ENCODE data around the gene CCDC192. TPM values are rescaled to one million over a fixed set of nuclear protein-coding genes. Genes with fewer than 3 reads are reported as not detected.

CCDC192 gene
- total RNA-seq, 1 donor from 2014 or later = not detected

DNA sequence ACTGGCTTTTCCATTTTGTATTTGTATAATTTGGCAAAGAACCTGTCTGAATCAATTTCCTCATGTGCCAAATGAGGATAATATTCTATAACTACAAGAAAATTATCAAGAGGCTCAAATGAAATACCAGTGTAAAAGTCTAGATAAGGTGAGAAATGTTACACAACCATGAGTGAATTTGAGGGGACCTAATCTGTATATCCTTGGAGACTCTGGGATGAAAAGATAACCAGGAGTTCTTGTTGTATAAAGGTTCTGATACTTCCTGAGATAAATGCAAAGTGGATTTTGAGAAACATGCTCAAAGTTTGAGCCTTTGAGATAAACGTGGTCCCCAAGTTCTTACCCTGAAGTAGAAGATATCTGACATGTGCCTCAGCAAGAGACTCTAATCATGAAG lies 260.0 kb downstream of the CCDC192 start:
- TF ChIP-seq, protein P1, sequence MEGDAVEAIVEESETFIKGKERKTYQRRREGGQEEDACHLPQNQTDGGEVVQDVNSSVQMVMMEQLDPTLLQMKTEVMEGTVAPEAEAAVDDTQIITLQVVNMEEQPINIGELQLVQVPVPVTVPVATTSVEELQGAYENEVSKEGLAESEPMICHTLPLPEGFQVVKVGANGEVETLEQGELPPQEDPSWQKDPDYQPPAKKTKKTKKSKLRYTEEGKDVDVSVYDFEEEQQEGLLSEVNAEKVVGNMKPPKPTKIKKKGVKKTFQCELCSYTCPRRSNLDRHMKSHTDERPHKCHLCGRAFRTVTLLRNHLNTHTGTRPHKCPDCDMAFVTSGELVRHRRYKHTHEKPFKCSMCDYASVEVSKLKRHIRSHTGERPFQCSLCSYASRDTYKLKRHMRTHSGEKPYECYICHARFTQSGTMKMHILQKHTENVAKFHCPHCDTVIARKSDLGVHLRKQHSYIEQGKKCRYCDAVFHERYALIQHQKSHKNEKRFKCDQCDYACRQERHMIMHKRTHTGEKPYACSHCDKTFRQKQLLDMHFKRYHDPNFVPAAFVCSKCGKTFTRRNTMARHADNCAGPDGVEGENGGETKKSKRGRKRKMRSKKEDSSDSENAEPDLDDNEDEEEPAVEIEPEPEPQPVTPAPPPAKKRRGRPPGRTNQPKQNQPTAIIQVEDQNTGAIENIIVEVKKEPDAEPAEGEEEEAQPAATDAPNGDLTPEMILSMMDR (IDR thresholded peaks at IDR 0.05; ENCODE audit: insufficient read depth, low read length, poor library complexity, severe bottlenecking) = no peak
- Histone ChIP-seq H3K4me3 (ENCODE audit: low read depth, low read length) (no peak overlapping the region), H3K36me3 (ENCODE audit: control insufficient read depth, insufficient read depth, low read length) (peaks cover 2% of the 10 kb centered on the region), H3K27me3 (ENCODE audit: control insufficient read depth, insufficient read depth, low read length) (no peaks in the 10 kb centered on the region)
- DNase-seq (ENCODE audit: low read depth) = no peak

GRCh38 chr5:127963931-127964330 lies 260.7 kb downstream of the CCDC192 start:
- TF ChIP-seq, protein P1 (IDR thresholded peaks at IDR 0.05; ENCODE audit: insufficient read depth, low read length, poor library complexity, severe bottlenecking) = no peak
- DNase-seq (ENCODE audit: low read depth) = no peak
- Histone ChIP-seq H3K27me3 (ENCODE audit: control insufficient read depth, insufficient read depth, low read length) (no peaks in the 10 kb centered on the region), H3K36me3 (ENCODE audit: control insufficient read depth, insufficient read depth, low read length) (peaks cover 2% of the 10 kb centered on the region), H3K4me3 (ENCODE audit: low read depth, low read length) (no peak overlapping the region)

GRCh38 chr5:127967323-127967982 lies 264.3 kb downstream of the CCDC192 start:
- Histone ChIP-seq H3K36me3 (ENCODE audit: control insufficient read depth, insufficient read depth, low read length) (peaks cover 2% of the 10 kb centered on the region), H3K4me3 (ENCODE audit: low read depth, low read length) (no peak overlapping the region), H3K27me3 (ENCODE audit: control insufficient read depth, insufficient read depth, low read length) (no peaks in the 10 kb centered on the region)
- no peak for DNase-seq (ENCODE audit: low read depth)
- TF ChIP-seq, protein P1 (IDR thresholded peaks at IDR 0.05; ENCODE audit: insufficient read depth, low read length, poor library complexity, severe bottlenecking) = no peak

DNA sequence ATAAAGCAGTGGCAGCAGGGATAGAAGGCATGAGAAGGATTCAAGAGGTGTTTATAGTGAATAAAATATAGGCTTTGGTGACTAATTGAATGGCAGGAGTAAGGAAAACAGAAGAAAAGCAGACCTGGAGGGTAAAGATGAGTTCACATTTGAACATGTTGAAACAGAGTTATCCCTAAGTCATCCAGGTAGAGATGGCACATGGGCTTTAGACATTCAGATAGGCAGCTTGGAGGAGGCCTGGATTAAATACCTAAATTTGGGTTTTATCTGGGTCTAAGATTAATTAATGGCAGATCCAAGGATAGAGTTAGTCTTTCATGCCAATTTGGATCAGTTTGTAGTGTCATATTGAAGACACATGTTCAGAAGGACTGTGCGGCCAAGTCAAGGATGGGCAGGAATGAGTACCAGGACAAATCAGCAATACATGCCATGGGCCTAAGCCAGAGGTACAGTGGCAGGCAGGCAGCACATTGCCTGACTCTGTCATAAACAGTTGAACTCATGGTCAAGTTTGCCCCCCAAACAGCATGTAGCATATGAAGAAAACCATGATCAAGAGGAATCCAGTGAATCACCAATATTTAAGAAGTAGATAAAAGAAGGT lies 264.9 kb downstream of the CCDC192 start:
- Histone ChIP-seq H3K27me3 (ENCODE audit: control insufficient read depth, insufficient read depth, low read length) (no peaks in the 10 kb centered on the region), H3K4me3 (ENCODE audit: low read depth, low read length) (no peak overlapping the region), H3K36me3 (ENCODE audit: control insufficient read depth, insufficient read depth, low read length) (peaks cover 2% of the 10 kb centered on the region)
- TF ChIP-seq, protein P1 (IDR thresholded peaks at IDR 0.05; ENCODE audit: insufficient read depth, low read length, poor library complexity, severe bottlenecking) = no peak
- no peak for DNase-seq (ENCODE audit: low read depth)

GRCh38 chr5:127969002-127969401 lies 265.8 kb downstream of the CCDC192 start:
- Histone ChIP-seq H3K27me3 (ENCODE audit: control insufficient read depth, insufficient read depth, low read length) (no peaks in the 10 kb centered on the region), H3K36me3 (ENCODE audit: control insufficient read depth, insufficient read depth, low read length) (peaks cover 2% of the 10 kb centered on the region), H3K4me3 (ENCODE audit: low read depth, low read length) (no peak overlapping the region)
- TF ChIP-seq, protein P1 (IDR thresholded peaks at IDR 0.05; ENCODE audit: insufficient read depth, low read length, poor library complexity, severe bottlenecking) = no peak
- no peak for DNase-seq (ENCODE audit: low read depth)

Data from kidney epithelial cell (primary cell).